ENCODE measurements around the gene NHLRC2.

- TF ChIP-seq CTCF (IDR thresholded peaks at IDR 0.05 in 2 of 3, conservative IDR thresholded peaks at IDR 0.05 in 1 of 3; ENCODE audit: borderline replicate concordance in 1 of 3, insufficient read depth in 1 of 3, low read depth in 2 of 3, low read length in 2 of 3) (peak in 1 of 3 experiments; percentile 15; a peak in 2 of 6 replicates), SIN3A (IDR thresholded peaks at IDR 0.05; ENCODE audit: low read depth) (no peak), EZH2 (IDR thresholded peaks at IDR 0.05) (no peak), ZNF274 (IDR thresholded peaks at IDR 0.05; ENCODE audit: low read depth, low read length) (no peak), CEBPB (IDR thresholded peaks at IDR 0.05; ENCODE audit: low read depth) (no peak), ATF3 (IDR thresholded peaks at IDR 0.05) (no peak), MAX (IDR thresholded peaks at IDR 0.05) (no peak), EZH2phosphoT487 (IDR thresholded peaks at IDR 0.05; ENCODE audit: borderline replicate concordance) (no peak), JUND (IDR thresholded peaks at IDR 0.05) (no peak), TCF7L2 (IDR thresholded peaks at IDR 0.05; ENCODE audit: borderline replicate concordance, extremely low read depth, insufficient read depth, insufficient read length) (no peak), SP1 (IDR thresholded peaks at IDR 0.05; ENCODE audit: low read depth) (no peak), CBX3 (IDR thresholded peaks at IDR 0.05; ENCODE audit: low read depth) (0 out of 2 replicates have a peak, but pooled peaks have one; percentile 27), RAD21 (IDR thresholded peaks at IDR 0.05; ENCODE audit: low read depth) (peak; percentile 51)
Observed at GRCh38 chr10:113939212-113939860, 84.9 kb downstream of the NHLRC2 start.

Measured in HCT116 (cell line).